Uterus (tissue), 2 donors: Measurements from ENCODE around the gene CDRT15L2.
"Not testable (repeated sequence)": the region's sequence is repeated elsewhere in the genome, so short reads cannot be mapped to it uniquely, and the experiment has no call there.

ENCODE experiments used
- CTCF ChIP-seq, 4 experiments: fragments of 200-600 bp in 2 of 4; fragments of 450-650 bp in 2 of 4; sonication (generic) in 2 of 4; IDR thresholded peaks; one replicate each; pipeline ENCODE4 v1.5.1; 2016 to 2019; ENCODE audit warnings: antibody characterized with exemption in 4 of 4, mild to moderate bottlenecking in 2 of 4, moderate library complexity in 1 of 4
- POLR2A ChIP-seq, 2 donors: fragments of 450-650 bp; IDR thresholded peaks; one replicate each; pipeline ENCODE4 v1.6.1; 2016; ENCODE audit warnings: antibody characterized with exemption in 2 of 2, mild to moderate bottlenecking in 1 of 2, moderate library complexity in 1 of 2

DNA sequence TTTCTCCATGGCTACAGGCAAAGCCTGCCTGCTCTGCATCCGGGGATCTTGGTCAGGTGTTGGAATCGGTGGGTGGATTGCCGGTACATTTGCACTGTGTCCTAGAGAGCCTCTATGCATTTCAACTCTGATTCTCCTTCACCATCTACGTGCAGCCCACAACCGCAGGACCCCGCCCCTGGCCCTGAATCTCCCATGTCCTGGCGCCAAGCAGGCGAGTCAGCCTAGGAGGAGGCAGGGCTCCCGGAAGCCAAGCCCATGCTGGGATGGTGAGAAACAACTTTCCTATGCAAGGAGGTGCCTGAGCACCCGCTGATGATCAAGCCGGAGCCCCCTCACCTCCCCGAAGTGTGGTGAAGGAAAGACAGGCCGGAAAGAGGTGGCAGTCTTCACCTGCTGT lies 7.9 kb upstream of the CDRT15L2 start:
- not testable (repeated sequence) for TF ChIP-seq POLR2A, CTCF (IDR thresholded peaks at IDR 0.05)
